GM19238 (cell line): ENCODE data around the gene CT47C1.

ENCODE experiments used
- DNase-seq: peaks from one replicate; pipeline ENCODE4 v3.0.0; 2011; ENCODE audit warnings: low spot score; ENCODE audit not compliant: insufficient read length

CT47C1 gene

DNA sequence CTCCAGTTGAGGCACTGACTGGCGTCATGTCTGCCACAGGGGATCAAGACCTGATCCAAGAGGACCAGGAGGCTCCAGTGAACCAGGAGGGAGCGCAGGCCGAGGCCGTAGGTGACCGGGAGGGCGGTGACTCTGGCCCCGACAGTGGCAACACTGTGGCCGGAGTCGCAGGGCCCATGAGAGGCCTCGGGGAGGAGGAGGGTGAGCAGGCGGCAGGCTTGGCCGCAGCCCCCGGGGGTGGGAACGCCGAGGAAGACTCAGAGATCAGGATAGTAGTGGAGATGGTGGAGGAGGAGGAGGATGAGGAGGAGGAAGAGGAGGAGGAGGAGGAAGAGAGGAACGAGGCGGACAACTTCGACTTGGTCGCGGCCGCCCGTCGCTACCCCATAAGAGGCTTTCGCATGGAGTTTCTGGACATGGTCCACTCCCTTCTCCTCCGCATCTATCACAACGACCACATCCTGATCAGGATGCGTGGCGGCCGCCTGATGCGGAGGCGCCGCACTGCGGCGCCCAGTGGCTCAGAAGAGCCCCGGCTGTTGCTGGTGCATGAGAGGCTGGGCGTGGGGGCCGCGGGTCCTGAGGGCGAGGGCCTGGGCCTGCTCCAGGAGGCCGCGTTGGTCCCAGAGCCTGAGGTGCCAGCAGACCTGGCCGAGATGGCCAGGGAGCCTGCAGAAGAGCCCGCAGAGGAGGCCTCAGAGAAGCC lies 560 bp downstream of the CT47C1 start:
- DNase-seq: no peak

DNA sequence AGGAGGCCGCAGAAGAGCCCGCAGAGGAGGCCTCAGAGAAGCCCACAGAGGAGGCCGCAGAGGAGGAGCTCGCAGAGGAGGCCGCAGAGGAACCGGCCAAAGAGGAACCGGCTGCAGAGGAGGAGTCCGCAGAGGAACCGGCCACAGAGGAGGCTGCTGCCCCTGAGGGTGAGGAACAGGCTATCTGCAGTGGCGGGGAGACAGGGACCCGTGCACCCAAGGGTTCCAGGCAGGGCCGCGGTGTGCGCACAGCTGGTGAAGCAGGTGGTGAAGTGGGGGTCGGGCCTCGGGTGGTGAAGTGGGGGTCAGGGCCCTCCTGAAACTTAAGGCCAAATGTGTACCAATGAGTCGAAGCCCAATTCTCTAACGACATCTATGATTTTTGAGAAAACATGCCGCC lies 1.1 kb downstream of the CT47C1 start:
- DNase-seq: no peak

DNA sequence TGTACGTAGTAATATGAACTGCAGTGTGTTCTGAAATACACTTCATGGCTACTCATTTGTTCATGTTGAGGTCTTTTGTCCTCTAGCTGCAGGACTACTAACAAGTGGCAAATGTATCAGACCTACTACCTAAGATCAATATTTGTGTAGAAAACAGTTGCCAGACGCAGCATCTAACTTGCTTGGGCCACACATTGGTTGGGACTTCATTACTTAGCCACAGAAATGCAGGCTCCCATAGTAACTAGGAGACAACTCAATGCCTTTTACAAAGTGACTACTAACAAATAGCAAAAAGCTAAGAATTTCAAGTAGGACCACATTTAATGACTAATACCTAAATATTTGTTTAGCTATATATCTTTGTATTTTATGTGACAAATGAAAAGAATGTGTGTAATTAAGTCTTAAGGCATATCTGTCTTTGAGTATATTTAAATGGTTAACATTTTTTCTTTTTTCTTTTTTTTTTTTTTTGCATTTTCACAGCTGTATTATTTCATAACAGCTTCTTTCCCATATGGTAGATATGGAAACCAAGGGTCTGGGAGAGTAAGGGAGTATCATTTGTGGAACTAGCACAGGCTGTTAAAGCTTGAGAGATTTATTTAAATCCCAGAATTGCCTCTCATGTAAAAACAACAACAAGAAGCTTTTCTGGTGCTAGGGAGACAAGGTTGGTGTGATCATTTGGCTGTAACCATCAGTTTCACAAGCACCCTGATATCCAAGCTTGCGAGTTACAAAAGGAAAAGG lies 2.7 kb downstream of the CT47C1 start:
- DNase-seq: no peak

DNA sequence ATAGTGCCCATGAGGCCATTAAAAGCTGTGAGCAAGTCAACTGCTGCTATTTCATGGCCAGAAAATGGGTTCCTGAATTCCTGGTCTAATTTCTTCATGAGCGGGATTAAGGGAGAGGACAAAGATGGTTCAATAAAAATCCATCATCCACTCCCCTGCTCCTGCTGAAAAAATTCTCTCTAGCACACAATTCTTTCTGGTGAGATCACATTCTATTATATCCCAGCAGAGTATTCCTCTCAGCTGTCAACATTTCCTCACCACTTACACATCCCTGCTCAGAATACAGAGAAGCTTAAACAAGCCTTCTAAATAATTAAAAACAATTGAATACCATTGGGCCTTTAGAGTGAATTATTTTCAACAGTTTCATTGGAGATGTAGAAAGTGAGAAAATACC lies 9.5 kb downstream of the CT47C1 start:
- no peak for DNase-seq

DNA sequence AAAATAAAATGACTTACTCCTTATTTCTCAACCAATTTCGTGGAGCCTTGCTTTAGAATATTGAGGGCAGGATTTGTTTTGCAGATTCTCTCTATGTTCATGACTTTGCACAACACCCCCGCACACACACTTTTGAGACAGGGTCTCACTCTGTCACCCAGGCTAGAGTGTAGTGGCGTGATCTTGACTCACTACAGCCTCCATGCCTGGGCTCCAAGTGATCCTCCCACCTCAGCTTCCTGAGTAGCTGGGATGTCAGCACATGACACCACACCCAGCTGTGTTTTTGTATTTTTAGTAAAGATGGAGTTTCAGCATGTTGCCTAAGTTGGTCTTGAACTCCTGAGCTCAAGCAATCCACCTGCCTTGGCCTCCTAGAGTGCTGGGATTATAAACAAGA lies 12.0 kb downstream of the CT47C1 start:
- DNase-seq: no peak

DNA sequence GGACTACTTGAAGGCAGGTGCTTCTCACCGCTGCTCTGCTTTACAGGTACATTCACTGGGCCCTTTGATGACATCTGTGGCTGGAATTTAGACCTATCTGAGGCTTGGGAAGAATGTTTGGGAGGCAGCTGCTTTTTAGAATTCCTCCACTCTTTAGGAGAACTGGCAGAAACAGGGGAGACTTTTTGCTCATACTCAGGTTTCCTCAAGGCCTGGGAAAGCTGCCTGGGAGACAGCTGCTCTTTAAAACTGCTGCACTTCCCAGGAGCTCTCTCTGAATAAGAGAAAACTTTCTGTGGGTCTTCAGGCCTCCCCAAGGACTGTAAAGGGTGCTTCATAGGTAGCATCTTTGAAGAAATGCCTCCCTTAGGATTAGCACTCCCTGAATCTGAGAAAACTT lies 14.3 kb downstream of the CT47C1 start:
- DNase-seq: no peak

DNA sequence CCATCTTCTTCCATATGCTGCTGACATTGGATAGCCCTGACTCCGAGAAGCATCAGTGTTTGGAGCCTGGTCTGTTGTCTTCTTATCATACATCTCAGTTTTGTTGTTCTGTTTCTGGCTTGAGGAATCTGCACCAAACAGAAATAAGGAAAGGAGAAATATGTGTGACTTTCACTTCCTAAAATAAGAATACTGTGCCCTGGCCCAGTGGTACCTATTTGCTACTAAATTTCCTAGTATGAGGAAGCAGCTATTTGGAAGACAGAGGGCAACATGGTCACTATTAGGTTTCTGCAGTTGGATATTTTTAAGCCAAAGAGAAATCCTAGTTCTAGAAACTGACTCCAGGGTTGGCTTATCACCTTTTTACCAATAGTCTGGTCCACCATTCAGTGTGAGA lies 16.8 kb downstream of the CT47C1 start:
- no peak for DNase-seq

DNA sequence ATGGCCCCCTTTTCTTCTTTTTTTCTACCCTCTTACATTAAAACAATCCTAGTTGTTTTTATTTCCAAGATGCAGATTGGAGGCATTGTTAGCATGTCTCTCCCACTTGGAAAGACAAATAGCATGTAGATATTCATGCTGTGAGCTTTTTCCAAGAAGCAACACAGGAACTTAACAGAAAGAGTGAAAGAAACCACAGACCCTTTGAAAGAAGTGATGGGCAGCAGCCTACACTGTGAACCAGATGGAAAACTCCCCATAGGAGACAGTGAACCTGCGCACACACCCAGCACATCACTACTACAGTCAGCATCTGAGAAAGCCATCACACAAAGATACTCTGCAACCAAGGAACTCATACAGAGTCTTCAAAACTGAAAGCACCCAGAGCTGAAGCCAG lies 17.8 kb downstream of the CT47C1 start:
- DNase-seq: no peak

DNA sequence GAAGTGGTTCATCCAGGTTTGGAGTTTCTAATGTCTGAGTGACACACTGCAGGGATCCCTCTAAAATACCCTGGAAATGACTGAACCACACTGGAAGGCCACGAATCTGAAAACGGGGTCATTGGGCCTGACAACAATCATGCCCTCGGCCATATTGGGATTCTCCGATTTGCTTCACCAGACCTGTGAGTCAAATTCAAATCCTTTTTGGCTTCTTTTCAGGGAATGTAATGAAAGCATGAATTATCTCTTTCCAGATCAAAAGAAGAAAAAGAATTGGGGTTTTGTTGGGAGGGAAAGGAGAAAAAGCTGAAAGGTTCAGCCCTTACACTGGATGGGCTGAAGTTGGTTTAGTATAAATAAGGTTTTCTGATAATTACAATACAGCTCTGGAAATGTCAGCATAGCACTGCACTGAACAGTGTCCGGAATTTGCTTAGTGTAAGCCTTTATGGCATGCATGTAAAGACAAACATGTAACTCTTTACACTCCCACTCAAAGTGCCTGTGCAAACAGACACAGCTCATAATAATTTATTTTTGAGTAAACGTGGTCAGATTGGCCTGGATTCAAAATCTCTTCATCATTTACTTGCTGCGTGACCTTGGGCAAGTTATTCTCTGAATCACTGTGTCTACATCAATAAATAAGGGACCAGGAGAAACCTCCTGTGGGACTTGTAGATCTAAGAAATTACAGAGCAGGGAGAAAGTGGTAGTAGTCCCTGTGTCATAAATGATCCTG lies 21.4 kb downstream of the CT47C1 start:
- no peak for DNase-seq

DNA sequence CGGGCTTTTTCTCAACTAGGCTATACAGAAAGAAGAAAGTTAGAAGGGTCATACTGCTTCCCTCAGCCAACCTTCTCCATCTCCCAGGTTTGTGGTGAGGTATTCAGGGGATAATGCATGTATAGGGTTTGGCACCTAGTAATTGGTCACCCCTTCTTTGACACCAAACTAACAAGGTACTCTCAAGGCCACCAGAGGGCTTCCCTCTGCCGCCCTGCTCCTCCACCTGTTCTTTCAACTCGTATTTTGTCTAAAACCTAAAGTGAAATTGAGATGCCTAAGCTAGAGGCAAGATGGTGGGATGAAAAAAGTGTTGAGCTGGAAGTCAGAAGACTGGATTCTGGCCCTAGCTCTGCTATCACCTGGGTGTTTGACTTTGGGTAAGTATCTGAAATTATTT lies 22.0 kb downstream of the CT47C1 start:
- no peak for DNase-seq

DNA sequence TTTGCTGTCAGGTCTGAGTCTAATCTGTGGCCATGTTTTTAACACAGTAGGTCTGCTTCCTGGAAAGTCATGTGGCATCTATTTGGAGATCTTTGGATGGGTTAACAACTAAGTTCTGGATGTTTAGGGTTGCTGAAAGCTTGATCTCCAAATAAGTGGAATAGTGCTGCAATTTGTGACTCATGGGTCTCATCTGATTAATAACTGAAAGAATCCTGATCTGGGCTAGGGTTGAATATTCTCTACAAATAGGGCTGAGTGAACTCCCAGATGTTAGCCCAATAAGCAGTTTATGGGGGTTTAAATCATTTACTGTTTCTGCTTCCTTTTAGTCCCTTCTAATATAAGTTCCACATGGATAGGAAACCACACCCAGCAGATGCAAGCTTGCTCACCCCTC lies 23.1 kb downstream of the CT47C1 start:
- DNase-seq: no peak

DNA sequence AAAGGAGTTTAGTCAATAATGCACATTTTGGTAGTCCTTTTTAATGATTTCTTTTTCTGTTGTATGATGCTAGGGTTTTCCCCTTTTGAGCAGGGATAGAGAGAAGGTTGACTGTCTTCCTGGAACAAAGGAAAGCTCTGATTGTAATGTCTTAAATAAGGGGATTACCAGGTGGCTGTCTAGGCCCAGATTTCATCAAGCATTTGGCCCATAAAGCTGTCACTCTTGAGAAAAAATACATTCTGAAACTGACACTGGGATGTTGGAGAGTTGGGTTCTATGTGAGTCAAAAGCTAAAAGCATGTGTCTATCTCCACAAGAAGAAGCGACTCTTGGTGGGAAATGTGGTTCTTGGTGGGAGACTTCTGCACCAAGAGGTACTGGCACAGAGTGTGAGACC lies 28.4 kb downstream of the CT47C1 start:
- DNase-seq: no peak

DNA sequence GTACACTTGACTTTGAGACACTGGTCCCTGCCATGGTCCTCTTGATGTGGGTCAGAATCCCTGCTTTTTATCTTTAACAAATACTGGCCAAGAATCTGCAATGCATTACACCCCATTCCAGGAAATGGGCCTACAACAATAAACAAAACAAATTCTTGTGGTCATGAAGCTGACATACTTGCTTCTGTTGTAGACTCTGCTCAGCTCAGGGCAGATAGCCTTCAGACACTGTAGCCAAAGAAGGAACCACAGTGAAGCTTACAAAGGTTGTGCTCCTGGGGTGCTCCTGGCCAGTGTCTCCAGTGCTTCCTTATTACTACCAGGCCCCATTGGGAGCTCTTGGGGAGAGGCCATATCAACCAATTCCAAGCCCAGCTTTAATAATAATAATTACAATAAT lies 33.0 kb downstream of the CT47C1 start:
- no peak for DNase-seq

DNA sequence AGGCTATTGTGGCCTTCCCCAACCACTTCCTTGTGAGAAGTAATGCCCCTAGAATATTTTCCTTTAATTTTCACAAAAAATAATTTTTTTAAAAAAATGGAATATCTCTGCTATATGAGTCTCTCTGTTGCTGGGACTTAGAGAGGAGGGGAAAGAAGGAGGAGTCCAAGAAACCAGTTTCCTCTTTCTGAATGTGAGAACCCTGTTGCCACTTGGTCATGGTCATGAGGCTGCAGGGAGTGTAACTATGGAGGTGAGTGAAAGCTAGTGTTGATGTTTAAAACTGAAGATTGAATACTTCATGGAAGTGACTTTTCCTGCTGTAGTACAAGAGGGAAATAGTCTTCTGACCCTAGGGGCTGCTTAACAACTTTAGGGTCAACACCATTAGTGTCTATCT lies 34.4 kb downstream of the CT47C1 start:
- no peak for DNase-seq

DNA sequence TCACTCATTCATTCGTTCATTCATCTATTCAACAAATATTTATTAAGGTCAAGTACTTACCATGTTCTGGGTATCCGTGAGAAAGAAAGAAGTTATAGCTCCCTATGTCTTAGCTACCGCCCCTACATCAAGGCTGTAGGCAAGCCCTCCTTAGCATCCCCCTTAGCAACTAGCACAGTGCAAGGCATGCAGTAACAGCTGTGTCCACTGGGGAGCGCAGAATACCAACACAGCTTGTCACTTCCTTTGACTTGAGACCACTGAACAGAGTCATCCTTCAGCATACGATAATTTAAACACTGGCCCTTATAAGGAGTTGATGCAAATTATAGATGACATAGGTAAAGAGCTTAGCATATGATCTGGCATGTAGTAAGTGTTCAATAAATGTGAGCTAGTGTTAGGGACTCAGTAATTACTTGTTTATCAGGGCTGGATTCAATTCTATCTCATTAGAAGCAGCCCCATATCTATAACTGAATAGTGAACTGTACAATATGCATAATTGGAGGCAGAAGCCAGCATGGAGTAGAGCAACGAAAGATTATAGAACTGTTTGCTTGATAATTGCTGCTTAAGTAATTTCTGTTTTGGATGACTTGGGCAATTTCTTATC lies 46.1 kb downstream of the CT47C1 start:
- peak; percentile 25 for DNase-seq

DNA sequence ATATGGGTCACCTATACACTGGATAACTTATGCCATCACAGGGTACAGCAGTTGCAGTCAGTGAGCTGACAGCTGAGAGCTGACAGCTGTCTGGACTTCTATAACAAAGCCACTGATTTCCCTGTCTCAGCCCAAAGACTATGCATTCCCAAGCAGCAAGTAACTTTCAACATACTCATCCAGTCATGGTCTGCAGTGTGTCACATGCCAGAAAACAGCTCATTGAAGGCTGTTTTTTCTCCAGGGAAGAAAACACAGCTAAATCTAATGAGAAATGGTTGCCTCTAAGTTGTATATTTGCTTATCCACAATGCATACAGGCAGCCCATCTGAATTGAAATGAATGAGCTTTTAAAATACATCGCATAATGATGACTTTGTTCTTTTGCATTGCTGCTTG lies 48.5 kb downstream of the CT47C1 start:
- DNase-seq: no peak
